ENCODE data around the gene MSI2. TPM values are rescaled to one million over a fixed set of nuclear protein-coding genes. Genes with fewer than 3 reads are reported as not detected.

Gene MSI2
- total RNA-seq, 2 experiments from 2014 or later, result 131 to 164 TPM

DNA sequence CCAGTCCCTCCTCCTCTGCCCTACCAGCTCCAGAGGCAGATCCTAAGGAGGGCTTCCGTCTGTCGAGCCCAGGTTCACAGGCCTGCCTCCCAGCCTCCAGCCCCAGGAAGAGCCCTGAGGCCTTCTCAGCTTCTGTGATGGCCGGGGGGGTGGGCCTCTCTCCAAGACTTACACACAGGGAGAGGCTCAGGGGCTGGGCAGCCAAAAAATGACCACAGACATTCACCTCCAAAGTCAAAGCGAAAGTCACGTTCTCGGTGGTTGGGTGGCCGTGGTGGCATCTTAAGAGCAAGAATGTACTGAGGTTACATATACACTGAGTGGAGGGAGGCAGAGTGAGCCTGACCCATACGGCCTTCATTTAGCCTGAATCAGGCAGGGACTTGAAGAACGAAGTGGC lies 369.6 kb downstream of the MSI2 start:
- no peak for DNase-seq (ENCODE audit: low spot score)
- H3K4me1 ChIP-seq (ENCODE audit: insufficient read depth, low read length, poor library complexity, severe bottlenecking), result peaks cover 79% of the 10 kb centered on the region
- H3K27ac ChIP-seq (ENCODE audit: low read depth, low read length, poor library complexity, severe bottlenecking), result no peak overlapping the region
- peaks cover 17% of the 10 kb centered on the region; the same call in 1 of the 2 replicates for H3K36me3 ChIP-seq (ENCODE audit: insufficient read depth, low read length)
- CTCF ChIA-PET (ENCODE audit: unreplicated experiment), result no interaction called here
- H3K4me2 ChIP-seq (ENCODE audit: low read length), result no peak overlapping the region
- POLR2A ChIA-PET, result interaction anchor here (0.5 kb wide), 1 partner anchor 1528 kb away, joined by 3 read pairs; no protein-coding TSS in a partner anchor
- TF ChIP-seq, protein P1, sequence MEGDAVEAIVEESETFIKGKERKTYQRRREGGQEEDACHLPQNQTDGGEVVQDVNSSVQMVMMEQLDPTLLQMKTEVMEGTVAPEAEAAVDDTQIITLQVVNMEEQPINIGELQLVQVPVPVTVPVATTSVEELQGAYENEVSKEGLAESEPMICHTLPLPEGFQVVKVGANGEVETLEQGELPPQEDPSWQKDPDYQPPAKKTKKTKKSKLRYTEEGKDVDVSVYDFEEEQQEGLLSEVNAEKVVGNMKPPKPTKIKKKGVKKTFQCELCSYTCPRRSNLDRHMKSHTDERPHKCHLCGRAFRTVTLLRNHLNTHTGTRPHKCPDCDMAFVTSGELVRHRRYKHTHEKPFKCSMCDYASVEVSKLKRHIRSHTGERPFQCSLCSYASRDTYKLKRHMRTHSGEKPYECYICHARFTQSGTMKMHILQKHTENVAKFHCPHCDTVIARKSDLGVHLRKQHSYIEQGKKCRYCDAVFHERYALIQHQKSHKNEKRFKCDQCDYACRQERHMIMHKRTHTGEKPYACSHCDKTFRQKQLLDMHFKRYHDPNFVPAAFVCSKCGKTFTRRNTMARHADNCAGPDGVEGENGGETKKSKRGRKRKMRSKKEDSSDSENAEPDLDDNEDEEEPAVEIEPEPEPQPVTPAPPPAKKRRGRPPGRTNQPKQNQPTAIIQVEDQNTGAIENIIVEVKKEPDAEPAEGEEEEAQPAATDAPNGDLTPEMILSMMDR (conservative IDR thresholded peaks at IDR 0.05; ENCODE audit: low read length), result no peak
- TF ChIP-seq EZH2phosphoT487 (IDR thresholded peaks at IDR 0.05; ENCODE audit: borderline replicate concordance, low read depth, low read length), result no peak
- no peak overlapping the region for H3K4me3 ChIP-seq (ENCODE audit: low read depth, low read length, poor library complexity, severe bottlenecking)
- no peaks in the 10 kb centered on the region for H3K79me2 ChIP-seq (ENCODE audit: insufficient read depth, low read depth, low read length)
- H4K20me1 ChIP-seq (ENCODE audit: insufficient read depth, low read length), result no peaks in the 10 kb centered on the region
- no peaks in the 10 kb centered on the region for H3K9me3 ChIP-seq (ENCODE audit: low read length)
- H2AFZ ChIP-seq (ENCODE audit: low read length), result no peak overlapping the region
- intact Hi-C loops (cut with micrococcal nuclease; ENCODE audit: unreplicated experiment), result loop anchor here (10.0 kb wide), 1 partner anchor 709 kb away; no protein-coding TSS in a partner anchor
- no TSS peak for BruUV-seq (replicated peaks)
- H3K9me2 ChIP-seq (ENCODE audit: insufficient read depth, low read length), result no peaks in the 10 kb centered on the region

DNA sequence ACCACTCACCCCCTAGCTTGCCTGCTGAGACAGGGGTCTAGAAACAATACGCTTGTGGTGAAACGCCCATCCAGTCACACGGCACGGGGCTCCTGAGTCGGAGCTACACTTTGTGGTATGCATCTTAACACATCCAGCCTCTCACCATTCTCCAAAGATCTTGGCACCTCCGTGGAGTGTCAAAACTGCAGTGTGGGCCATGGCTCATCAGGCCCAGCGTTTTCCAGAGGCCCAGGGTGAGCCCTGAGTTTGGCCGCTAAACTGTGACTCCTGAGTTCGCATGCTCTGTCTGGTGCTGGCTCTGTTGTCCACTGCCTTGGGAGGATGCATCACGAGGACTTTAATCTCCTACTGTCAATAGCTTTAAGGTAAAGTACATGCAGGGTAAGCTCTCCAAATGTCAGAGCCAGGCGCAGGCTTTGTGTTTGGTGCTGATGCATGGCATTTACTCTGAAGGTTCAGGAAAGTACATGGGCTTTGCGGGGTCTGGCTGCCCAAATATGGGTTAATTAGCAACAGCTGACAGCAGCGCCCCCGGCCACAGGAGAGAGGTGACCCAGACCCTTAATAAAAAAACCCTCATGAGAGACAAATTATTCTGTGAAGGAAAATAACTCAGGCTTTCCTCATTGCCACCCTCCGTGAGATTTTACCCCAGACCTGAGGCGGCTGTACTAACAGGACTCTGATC lies 370.3 kb downstream of the MSI2 start:
- no peak overlapping the region for H3K27ac ChIP-seq (ENCODE audit: low read depth, low read length, poor library complexity, severe bottlenecking)

More for the DNA sequence above, 370.3 kb downstream of the MSI2 start:
- Histone ChIP-seq H3K79me2 (ENCODE audit: insufficient read depth, low read depth, low read length) (no peaks in the 10 kb centered on the region), H2AFZ (ENCODE audit: low read length) (no peak overlapping the region), H3K9me2 (ENCODE audit: insufficient read depth, low read length) (no peaks in the 10 kb centered on the region), H3K4me2 (ENCODE audit: low read length) (no peak overlapping the region), H3K4me1 (ENCODE audit: insufficient read depth, low read length, poor library complexity, severe bottlenecking) (peaks cover 79% of the 10 kb centered on the region), H3K9me3 (ENCODE audit: low read length) (no peaks in the 10 kb centered on the region), H3K4me3 (ENCODE audit: low read depth, low read length, poor library complexity, severe bottlenecking) (no peak overlapping the region), H4K20me1 (ENCODE audit: insufficient read depth, low read length) (no peaks in the 10 kb centered on the region), H3K36me3 (ENCODE audit: insufficient read depth, low read length) (peaks cover 15% of the 10 kb centered on the region; the same call in 1 of the 2 replicates)
- CTCF ChIA-PET (ENCODE audit: unreplicated experiment), result no interaction called here
- DNase-seq (ENCODE audit: low spot score), result no peak
- intact Hi-C loops (cut with micrococcal nuclease; ENCODE audit: unreplicated experiment), result loop anchor here (10.0 kb wide), 1 partner anchor 708 kb away; no protein-coding TSS in a partner anchor
- POLR2A ChIA-PET, result no interaction called here
- TF ChIP-seq, protein P1 (conservative IDR thresholded peaks at IDR 0.05; ENCODE audit: low read length), result no peak
- TF ChIP-seq EZH2phosphoT487 (IDR thresholded peaks at IDR 0.05; ENCODE audit: borderline replicate concordance, low read depth, low read length), result no peak
- no TSS peak for BruUV-seq (replicated peaks)
